Progenitor cell of endocrine pancreas (in vitro differentiated cells): ENCODE measurements around the gene ZBTB42. TPM values are rescaled to one million over a fixed set of nuclear protein-coding genes. Genes with fewer than 3 reads are reported as not detected.

Source experiments
- DNase-seq: peaks from one replicate; pipeline ENCODE4 v3.0.0; 2021; ENCODE audit warnings: low spot score; ENCODE audit not compliant: unreplicated experiment
- H3K27ac Mint-ChIP-seq: 2 replicates; pipeline ENCODE4 v1.8.0; 2021; ENCODE audit warnings: mild to moderate bottlenecking, moderate library complexity, mixed read lengths
- H3K27me3 Mint-ChIP-seq: 2 replicates; pipeline ENCODE4 v1.8.0; 2021; ENCODE audit warnings: mixed read lengths
- H3K36me3 Mint-ChIP-seq: 2 replicates; pipeline ENCODE4 v1.8.0; 2022; ENCODE audit warnings: mixed read lengths; ENCODE audit not compliant: insufficient read depth
- H3K4me1 Mint-ChIP-seq: 2 replicates; pipeline ENCODE4 v1.8.0; 2021; ENCODE audit warnings: low read depth, mixed read lengths
- H3K4me3 Mint-ChIP-seq: 2 replicates; pipeline ENCODE4 v1.8.0; 2021; ENCODE audit warnings: low read depth, mild to moderate bottlenecking, moderate library complexity, mixed read lengths
- H3K9me3 Mint-ChIP-seq: 2 replicates; pipeline ENCODE4 v1.8.0; 2021; ENCODE audit warnings: low read depth, mixed read lengths
- total RNA-seq: library from RNA; stranded (reverse); gene quantifications from 2 replicates; pipeline ENCODE4 v1.2.1, GENCODE V29; 2021
- TF ChIP-seq, protein P1 (sequence below): fragments of 200-600 bp; sonication (generic); IDR thresholded peaks from one replicate; pipeline ENCODE4 v1.5.0; 2021; ENCODE audit warnings: antibody characterized with exemption, mild to moderate bottlenecking; ENCODE audit not compliant: unreplicated experiment

The ZBTB42 gene
- total RNA-seq, 1 donor from 2014 or later: 12.3 TPM

- no peak overlapping the region for H3K27ac Mint-ChIP-seq
Measured at GRCh38 chr14:104788873-104789663, 11.8 kb upstream of the ZBTB42 start.

DNA sequence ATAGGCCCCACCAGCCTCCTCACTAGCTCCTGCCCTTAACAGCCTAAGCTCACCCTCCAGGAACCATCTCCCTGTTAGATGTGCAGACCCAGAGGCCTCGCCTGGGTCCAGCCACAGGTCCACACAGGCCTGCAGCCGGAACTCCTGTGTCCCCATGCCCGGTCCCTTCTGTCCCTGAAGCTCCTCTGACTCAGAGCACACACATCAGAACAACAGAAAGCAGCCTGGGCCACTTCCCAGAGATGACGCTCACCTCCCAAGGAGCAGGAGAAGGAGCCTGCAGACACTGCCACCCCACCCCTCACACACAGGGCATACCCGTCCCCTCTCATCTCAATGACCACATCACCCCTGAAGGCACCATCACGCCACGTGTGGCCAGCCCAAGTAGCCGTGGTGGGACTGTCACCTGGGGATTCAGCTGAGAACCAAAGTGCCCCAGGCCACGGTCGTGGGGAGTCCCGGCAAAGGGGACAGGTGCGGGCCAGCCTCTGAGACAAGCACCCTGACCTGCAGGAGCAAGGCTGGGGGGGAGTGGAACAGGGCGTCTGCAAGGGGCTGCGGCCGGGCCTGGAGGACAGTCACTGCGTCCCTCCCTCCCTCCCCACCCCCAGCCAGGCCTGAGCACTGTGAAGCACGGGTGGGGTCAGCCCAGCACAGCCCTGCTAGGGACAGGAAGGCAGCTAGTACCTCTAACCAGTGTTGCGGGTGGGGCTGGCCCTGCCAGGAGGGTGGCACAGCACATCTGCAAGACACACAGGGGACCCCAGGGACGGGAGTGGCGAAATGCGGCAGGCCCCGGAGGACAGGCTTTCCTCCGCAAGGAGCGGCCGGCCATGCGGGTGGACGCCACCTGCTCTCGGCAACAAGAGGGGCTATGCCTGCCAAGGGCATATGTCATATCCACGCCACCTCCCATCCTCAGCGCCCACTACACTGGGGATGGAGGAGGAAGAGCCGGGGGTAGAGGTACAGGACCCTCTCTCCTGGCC lies 10.9 kb upstream of the ZBTB42 start:
- H3K27me3 Mint-ChIP-seq: no peaks in the 10 kb centered on the region
- H3K27ac Mint-ChIP-seq: no peak overlapping the region
- H3K4me1 Mint-ChIP-seq: peaks cover 16% of the 10 kb centered on the region
- no peaks in the 10 kb centered on the region for H3K36me3 Mint-ChIP-seq
- H3K9me3 Mint-ChIP-seq: no peaks in the 10 kb centered on the region
- no peak overlapping the region for H3K4me3 Mint-ChIP-seq
- no peak for DNase-seq
- TF ChIP-seq, protein P1, sequence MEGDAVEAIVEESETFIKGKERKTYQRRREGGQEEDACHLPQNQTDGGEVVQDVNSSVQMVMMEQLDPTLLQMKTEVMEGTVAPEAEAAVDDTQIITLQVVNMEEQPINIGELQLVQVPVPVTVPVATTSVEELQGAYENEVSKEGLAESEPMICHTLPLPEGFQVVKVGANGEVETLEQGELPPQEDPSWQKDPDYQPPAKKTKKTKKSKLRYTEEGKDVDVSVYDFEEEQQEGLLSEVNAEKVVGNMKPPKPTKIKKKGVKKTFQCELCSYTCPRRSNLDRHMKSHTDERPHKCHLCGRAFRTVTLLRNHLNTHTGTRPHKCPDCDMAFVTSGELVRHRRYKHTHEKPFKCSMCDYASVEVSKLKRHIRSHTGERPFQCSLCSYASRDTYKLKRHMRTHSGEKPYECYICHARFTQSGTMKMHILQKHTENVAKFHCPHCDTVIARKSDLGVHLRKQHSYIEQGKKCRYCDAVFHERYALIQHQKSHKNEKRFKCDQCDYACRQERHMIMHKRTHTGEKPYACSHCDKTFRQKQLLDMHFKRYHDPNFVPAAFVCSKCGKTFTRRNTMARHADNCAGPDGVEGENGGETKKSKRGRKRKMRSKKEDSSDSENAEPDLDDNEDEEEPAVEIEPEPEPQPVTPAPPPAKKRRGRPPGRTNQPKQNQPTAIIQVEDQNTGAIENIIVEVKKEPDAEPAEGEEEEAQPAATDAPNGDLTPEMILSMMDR: no peak

More at GRCh38 chr14:104788873-104789663, 11.8 kb upstream of the ZBTB42 start:
- TF ChIP-seq, protein P1: no peak
- Mint-ChIP-seq H3K36me3 (no peaks in the 10 kb centered on the region), H3K4me1 (peaks cover 10% of the 10 kb centered on the region), H3K4me3 (no peak overlapping the region), H3K9me3 (no peaks in the 10 kb centered on the region), H3K27me3 (no peaks in the 10 kb centered on the region)
- no peak for DNase-seq

GRCh38 chr14:104791425-104791824 lies 9.5 kb upstream of the ZBTB42 start:
- H3K9me3 Mint-ChIP-seq: no peaks in the 10 kb centered on the region
- H3K27ac Mint-ChIP-seq: peak overlapping the region; percentile 38
- no peaks in the 10 kb centered on the region for H3K27me3 Mint-ChIP-seq
- TF ChIP-seq, protein P1: no peak
- no peak overlapping the region for H3K4me3 Mint-ChIP-seq
- no peaks in the 10 kb centered on the region for H3K36me3 Mint-ChIP-seq
- peaks cover 21% of the 10 kb centered on the region for H3K4me1 Mint-ChIP-seq
- no peak for DNase-seq

DNA sequence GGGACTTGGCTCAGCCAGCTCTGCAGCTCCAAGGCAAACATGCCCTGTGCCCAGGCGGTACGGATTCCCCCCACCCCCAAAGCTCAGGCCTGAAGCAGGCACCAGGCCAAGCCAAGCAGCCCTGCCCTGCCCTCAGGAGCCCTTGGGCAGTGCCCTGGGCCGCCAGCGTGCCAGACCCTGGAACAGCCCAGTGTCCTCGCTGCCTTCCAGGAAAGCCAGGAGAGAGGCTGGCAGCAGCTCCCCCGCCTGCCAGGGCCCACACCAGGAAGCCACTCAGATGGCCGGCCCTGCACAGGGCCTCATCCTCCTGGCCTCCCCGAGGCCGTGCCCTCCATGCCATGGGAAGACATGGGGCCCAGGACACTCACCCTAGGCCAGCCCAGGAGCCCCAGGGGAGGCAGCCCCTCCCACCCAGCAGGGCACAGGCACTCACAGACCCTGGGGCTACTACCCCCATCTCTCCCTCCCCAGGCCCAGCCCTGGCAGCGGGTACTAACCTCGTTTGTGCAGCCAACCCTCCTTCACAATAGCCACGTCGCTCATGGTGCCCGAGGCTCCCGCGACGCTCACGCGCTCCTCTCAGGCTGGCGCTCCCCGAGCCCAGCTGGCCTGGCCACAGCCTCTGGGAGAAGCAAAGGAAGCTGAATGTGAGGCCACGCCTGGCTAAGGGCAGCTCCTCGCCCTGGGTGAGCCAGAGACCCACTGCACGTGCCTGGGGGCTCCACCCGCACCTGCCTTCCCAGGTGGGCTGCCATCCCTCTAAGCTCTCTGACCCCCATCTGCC lies 8.6 kb upstream of the ZBTB42 start:
- no peak for DNase-seq
- no peaks in the 10 kb centered on the region for H3K27me3 Mint-ChIP-seq
- H3K4me1 Mint-ChIP-seq: peaks cover 23% of the 10 kb centered on the region
- H3K4me3 Mint-ChIP-seq: no peak overlapping the region
- no peaks in the 10 kb centered on the region for H3K36me3 Mint-ChIP-seq
- TF ChIP-seq, protein P1: no peak
- no peaks in the 10 kb centered on the region for H3K9me3 Mint-ChIP-seq
- H3K27ac Mint-ChIP-seq: no peak overlapping the region
